ENCODE data around the gene SCUBE2. TPM values are rescaled to one million over a fixed set of nuclear protein-coding genes. Genes with fewer than 3 reads are reported as not detected.

The SCUBE2 gene
- total and polyA plus RNA-seq, 2 donors (not counting 1 experiment from before 2014, with no cell fraction given) = not detected

DNA sequence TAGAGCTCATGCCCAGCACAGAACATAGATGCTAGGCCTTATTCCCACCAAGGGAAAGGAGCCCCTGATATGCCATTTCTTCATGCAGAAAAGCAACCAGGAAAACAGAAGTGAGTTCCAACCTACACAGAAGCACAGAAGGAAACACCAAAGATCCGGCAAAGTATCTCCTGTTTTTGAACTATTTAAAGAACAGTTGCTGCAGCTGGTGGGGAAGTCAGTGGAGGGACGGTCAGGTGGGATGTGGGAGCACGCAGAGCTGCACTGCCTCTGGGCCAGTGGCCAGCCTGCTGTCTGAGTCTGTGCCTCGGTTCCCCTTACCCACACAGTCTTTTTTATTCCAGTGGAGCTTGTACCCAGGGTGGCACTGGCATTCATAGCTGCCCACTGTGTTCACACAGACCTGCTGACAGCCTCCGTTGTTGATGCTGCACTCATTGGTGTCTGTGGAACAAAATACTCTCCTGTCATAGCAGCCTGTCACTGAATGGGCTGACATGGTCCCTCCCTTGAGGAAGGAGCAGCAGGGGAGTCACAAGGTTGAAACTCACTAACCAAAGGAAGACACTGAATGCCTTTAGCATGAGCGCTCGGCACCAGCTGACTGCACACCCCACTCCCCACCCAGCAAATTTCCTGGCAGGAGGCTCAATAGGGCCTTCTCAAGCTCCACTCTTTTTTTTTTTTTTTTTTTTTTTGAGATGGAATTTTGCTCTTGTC is 37.9 kb downstream of the SCUBE2 start:
- TF ChIP-seq EZH2 (IDR thresholded peaks at IDR 0.05; ENCODE audit: borderline replicate concordance, insufficient read depth, low read depth, low read length, poor library complexity, severe bottlenecking) = no peak
- TF ChIP-seq, protein P1, sequence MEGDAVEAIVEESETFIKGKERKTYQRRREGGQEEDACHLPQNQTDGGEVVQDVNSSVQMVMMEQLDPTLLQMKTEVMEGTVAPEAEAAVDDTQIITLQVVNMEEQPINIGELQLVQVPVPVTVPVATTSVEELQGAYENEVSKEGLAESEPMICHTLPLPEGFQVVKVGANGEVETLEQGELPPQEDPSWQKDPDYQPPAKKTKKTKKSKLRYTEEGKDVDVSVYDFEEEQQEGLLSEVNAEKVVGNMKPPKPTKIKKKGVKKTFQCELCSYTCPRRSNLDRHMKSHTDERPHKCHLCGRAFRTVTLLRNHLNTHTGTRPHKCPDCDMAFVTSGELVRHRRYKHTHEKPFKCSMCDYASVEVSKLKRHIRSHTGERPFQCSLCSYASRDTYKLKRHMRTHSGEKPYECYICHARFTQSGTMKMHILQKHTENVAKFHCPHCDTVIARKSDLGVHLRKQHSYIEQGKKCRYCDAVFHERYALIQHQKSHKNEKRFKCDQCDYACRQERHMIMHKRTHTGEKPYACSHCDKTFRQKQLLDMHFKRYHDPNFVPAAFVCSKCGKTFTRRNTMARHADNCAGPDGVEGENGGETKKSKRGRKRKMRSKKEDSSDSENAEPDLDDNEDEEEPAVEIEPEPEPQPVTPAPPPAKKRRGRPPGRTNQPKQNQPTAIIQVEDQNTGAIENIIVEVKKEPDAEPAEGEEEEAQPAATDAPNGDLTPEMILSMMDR (IDR thresholded peaks at IDR 0.05) = no peak
- Histone ChIP-seq H3K9ac (ENCODE audit: low read length) (no peak overlapping the region), H3K27ac (ENCODE audit: low read length in 2 of 2) (no peak overlapping the region), H3K79me2 (ENCODE audit: control insufficient read depth, insufficient read depth, low read length) (no peaks in the 10 kb centered on the region), H4K20me1 (ENCODE audit: control insufficient read depth, insufficient read depth, low read length, poor library complexity, severe bottlenecking) (no peaks in the 10 kb centered on the region), H3K4me2 (replicated peaks; ENCODE audit: low read depth, low read length, poor library complexity, severe bottlenecking) (no peak overlapping the region), H2AFZ (ENCODE audit: insufficient read depth, low read depth, low read length, poor library complexity, severe bottlenecking) (no peak overlapping the region), H3K9me3 (ENCODE audit: control extremely low read depth in 1 of 3, control insufficient read depth in 2 of 3, insufficient read depth in 1 of 3, low read length in 2 of 3) (no peaks in the 10 kb centered on the region), H3K36me3 (replicated peaks in 1 of 2; ENCODE audit: control extremely low read depth in 1 of 2, control insufficient read depth in 1 of 2, extremely low read depth in 1 of 2, insufficient read depth in 2 of 2, low read length in 1 of 2) (no peaks in the 10 kb centered on the region), H3K4me3 (ENCODE audit: control extremely low read depth in 1 of 5, extremely low read depth in 1 of 5, insufficient read depth in 1 of 5, low read depth in 2 of 5, low read length in 4 of 5) (no peak overlapping the region), H3K27me3 (replicated peaks in 1 of 4; ENCODE audit: control extremely low read depth in 1 of 4, control insufficient read depth in 3 of 4, insufficient read depth in 4 of 4, low read length in 3 of 4) (peaks cover 0 to 3% (median 0%) of the 10 kb centered on the region in 4 experiments), H3K4me1 (ENCODE audit: control insufficient read depth in 2 of 2, insufficient read depth in 2 of 2, low read length in 2 of 2) (no peaks in the 10 kb centered on the region)
- Mint-ChIP-seq H3K27ac (no peak overlapping the region), H3K9me3 (ENCODE audit: insufficient read depth) (no peaks in the 10 kb centered on the region), H3K4me3 (no peak overlapping the region), H3K27me3 (no peaks in the 10 kb centered on the region), H3K4me1 (no peaks in the 10 kb centered on the region)
- intact Hi-C loops (cut with micrococcal nuclease) = no loop called here
- WGBS (ENCODE audit: insufficient coverage) = 56% methylated on average over 3 of the region's 7 CpGs
- POLR2A ChIA-PET = interaction anchor here (0.6 kb wide), 1 partner anchor 9 kb away, joined by 7 read pairs; no protein-coding TSS in a partner anchor
- DNase-seq (no peak), ATAC-seq (ENCODE audit: low read depth) (no peak)
- CTCF ChIA-PET = interaction anchor here (0.6 kb wide), 1 partner anchor 396 kb away, joined by 6 read pairs; no protein-coding TSS in a partner anchor

DNA sequence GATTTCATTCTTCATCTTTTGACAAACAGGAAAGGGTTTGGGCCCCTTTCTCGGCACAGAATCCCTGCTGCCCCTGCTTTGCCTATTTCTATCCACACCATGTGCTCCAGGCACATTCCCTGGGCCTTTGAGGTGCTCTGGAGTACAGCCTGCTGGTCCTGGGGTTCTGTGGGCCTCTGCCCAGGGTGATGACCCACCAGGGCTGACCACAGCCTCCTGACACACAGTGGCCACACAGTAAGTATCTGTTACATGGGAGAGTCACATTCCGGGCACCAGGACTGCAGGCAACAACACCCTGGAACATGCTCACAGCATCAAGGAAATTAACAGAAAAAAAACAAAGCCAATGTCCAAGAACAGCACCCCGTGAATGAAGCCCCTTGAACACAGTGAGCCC is 39.1 kb downstream of the SCUBE2 start:
- CTCF ChIA-PET = interaction anchor here (0.7 to 1.5 kb wide), 2 partner anchors 85 to 1847 kb away, joined by 3 to 4 read pairs; no protein-coding TSS in a partner anchor
- Mint-ChIP-seq H3K4me1 (no peaks in the 10 kb centered on the region), H3K4me3 (no peak overlapping the region), H3K9me3 (ENCODE audit: insufficient read depth) (no peaks in the 10 kb centered on the region), H3K27ac (no peak overlapping the region), H3K27me3 (no peaks in the 10 kb centered on the region)
- DNase-seq (no peak), ATAC-seq (ENCODE audit: low read depth) (no peak)
- Histone ChIP-seq H3K27ac (ENCODE audit: low read length in 2 of 2) (no peak overlapping the region), H3K79me2 (ENCODE audit: control insufficient read depth, insufficient read depth, low read length) (no peaks in the 10 kb centered on the region), H3K4me1 (ENCODE audit: control insufficient read depth in 2 of 2, insufficient read depth in 2 of 2, low read length in 2 of 2) (no peaks in the 10 kb centered on the region), H3K9ac (ENCODE audit: low read length) (no peak overlapping the region), H3K36me3 (replicated peaks in 1 of 2; ENCODE audit: control extremely low read depth in 1 of 2, control insufficient read depth in 1 of 2, extremely low read depth in 1 of 2, insufficient read depth in 2 of 2, low read length in 1 of 2) (no peaks in the 10 kb centered on the region), H2AFZ (ENCODE audit: insufficient read depth, low read depth, low read length, poor library complexity, severe bottlenecking) (no peak overlapping the region), H3K4me3 (ENCODE audit: control extremely low read depth in 1 of 5, extremely low read depth in 1 of 5, insufficient read depth in 1 of 5, low read depth in 2 of 5, low read length in 4 of 5) (no peak overlapping the region), H4K20me1 (ENCODE audit: control insufficient read depth, insufficient read depth, low read length, poor library complexity, severe bottlenecking) (no peaks in the 10 kb centered on the region), H3K9me3 (ENCODE audit: control extremely low read depth in 1 of 3, control insufficient read depth in 2 of 3, insufficient read depth in 1 of 3, low read length in 2 of 3) (no peaks in the 10 kb centered on the region), H3K4me2 (replicated peaks; ENCODE audit: low read depth, low read length, poor library complexity, severe bottlenecking) (no peak overlapping the region), H3K27me3 (replicated peaks in 1 of 4; ENCODE audit: control extremely low read depth in 1 of 4, control insufficient read depth in 3 of 4, insufficient read depth in 4 of 4, low read length in 3 of 4) (peaks cover 0 to 3% (median 0%) of the 10 kb centered on the region in 4 experiments)
- intact Hi-C loops (cut with micrococcal nuclease) = no loop called here
- WGBS (ENCODE audit: insufficient coverage) = 100% methylated on average over 1 of the region's 3 CpGs
- TF ChIP-seq, protein P1 (IDR thresholded peaks at IDR 0.05) = no peak
- TF ChIP-seq EZH2 (IDR thresholded peaks at IDR 0.05; ENCODE audit: borderline replicate concordance, insufficient read depth, low read depth, low read length, poor library complexity, severe bottlenecking) = no peak
- POLR2A ChIA-PET = no interaction called here
